Bronchial epithelial cell (primary cell): ENCODE measurements around the gene TMEM184C. TPM values are rescaled to one million over a fixed set of nuclear protein-coding genes. Genes with fewer than 3 reads are reported as not detected.

ENCODE experiments used
- DNase-seq: peaks from one replicate; pipeline ENCODE4 v3.0.0-alpha.2; 2010; ENCODE audit warnings: low read depth
- FAIRE-seq: peaks from 2 replicates; lab custom pipeline; 2011; peaks lifted over from hg19 to GRCh38; lab: Jason Lieb, UNC
- H3K27me3 ChIP-seq: 2 replicates; pipeline ENCODE4 v1.5.1; 2011; ENCODE audit warnings: low read length; ENCODE audit not compliant: control insufficient read depth, insufficient read depth
- H3K36me3 ChIP-seq: 2 replicates; pipeline ENCODE4 v1.5.1; 2011; ENCODE audit warnings: low read length; ENCODE audit not compliant: control insufficient read depth, insufficient read depth
- H3K4me3 ChIP-seq: 2 replicates; pipeline ENCODE4 v1.5.1; 2011; ENCODE audit warnings: mild to moderate bottlenecking, low read depth, low read length, control low read depth
- total RNA-seq: library from RNA; depleted of rRNA; stranded (reverse); fragments of >200 nt; gene quantifications from 2 replicates; pipeline ENCODE4 v1.2.1, GENCODE V29; 2014
- TF ChIP-seq, protein P1 (sequence below): IDR thresholded peaks from 2 replicates; pipeline ENCODE4 v1.5.1; 2011; ENCODE audit warnings: mild to moderate bottlenecking, moderate library complexity, low read length, control low read depth, inconsistent platforms; ENCODE audit not compliant: insufficient read depth, severe bottlenecking

Gene TMEM184C
- total RNA-seq, 1 donor from 2014 or later: 51.3 TPM

DNA sequence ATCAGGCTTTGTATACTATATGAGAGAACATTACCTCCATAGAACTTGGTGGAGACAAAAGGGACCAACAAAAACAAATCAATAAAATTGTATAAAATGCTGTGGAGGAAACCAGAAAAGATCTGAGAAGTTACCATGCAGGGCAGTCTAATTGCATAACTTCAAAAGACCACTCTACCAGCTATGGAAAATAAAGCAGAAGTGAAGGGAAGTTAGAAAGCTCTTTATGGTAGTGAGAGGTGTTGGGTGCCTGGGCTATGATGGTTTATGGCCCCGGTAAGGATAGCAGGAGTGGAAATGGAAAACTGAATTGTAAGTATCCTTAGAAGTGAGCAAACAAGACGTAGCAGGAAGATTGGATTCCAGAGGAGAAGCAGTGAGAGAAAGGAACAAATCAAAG, 3.1 kb downstream of the TMEM184C start:
- no peak for DNase-seq
- Histone ChIP-seq H3K36me3 (peaks cover 2% of the 10 kb centered on the region), H3K27me3 (no peaks in the 10 kb centered on the region), H3K4me3 (no peak overlapping the region)
- TF ChIP-seq, protein P1, sequence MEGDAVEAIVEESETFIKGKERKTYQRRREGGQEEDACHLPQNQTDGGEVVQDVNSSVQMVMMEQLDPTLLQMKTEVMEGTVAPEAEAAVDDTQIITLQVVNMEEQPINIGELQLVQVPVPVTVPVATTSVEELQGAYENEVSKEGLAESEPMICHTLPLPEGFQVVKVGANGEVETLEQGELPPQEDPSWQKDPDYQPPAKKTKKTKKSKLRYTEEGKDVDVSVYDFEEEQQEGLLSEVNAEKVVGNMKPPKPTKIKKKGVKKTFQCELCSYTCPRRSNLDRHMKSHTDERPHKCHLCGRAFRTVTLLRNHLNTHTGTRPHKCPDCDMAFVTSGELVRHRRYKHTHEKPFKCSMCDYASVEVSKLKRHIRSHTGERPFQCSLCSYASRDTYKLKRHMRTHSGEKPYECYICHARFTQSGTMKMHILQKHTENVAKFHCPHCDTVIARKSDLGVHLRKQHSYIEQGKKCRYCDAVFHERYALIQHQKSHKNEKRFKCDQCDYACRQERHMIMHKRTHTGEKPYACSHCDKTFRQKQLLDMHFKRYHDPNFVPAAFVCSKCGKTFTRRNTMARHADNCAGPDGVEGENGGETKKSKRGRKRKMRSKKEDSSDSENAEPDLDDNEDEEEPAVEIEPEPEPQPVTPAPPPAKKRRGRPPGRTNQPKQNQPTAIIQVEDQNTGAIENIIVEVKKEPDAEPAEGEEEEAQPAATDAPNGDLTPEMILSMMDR: no peak
- FAIRE-seq: no peak

DNA sequence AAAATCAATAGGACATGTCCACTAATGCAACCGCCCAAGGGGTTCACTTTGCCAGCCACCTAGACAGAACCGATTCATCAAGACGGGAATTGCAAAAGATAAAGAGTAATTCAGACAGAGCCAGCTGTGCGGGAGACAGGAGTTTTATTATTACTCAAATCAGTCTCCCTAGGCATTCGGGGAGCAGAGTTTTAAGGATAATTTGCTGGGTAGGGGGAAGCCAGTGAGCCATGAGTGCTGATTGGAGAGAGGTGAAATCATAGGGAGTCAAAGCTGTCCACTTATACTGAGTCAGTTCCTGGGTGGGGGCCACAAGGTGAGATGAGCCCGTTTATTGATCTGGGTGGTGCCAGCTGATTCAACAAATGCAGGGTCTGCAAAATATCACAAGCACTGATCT, 8.5 kb downstream of the TMEM184C start:
- DNase-seq (no peak), FAIRE-seq (no peak)
- Histone ChIP-seq H3K4me3 (no peak overlapping the region), H3K27me3 (no peaks in the 10 kb centered on the region), H3K36me3 (peaks cover 3% of the 10 kb centered on the region)
- TF ChIP-seq, protein P1: no peak

DNA sequence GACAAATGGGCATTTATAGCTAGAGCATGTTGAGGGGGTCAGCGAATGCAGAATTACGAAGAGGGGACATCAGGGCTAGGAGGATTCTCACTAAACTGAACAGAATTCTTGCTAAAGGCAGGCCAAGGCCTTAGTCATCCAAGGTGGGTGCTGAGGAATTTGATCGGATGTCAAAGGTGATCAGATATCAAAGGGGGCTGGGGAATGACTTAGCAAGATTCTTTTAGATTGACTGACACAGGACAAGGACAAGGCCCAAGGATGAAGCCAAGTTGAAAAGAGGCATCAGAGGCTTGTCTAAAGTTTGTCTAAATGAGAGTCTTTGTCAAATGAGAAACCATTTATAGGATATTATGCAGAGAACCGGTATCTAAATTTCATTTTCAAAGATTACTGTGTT, 9.7 kb downstream of the TMEM184C start:
- FAIRE-seq (no peak), DNase-seq (no peak)
- H3K27me3 ChIP-seq: no peaks in the 10 kb centered on the region
- TF ChIP-seq, protein P1: no peak
- H3K4me3 ChIP-seq: no peak overlapping the region
- H3K36me3 ChIP-seq: peaks cover 3% of the 10 kb centered on the region

DNA sequence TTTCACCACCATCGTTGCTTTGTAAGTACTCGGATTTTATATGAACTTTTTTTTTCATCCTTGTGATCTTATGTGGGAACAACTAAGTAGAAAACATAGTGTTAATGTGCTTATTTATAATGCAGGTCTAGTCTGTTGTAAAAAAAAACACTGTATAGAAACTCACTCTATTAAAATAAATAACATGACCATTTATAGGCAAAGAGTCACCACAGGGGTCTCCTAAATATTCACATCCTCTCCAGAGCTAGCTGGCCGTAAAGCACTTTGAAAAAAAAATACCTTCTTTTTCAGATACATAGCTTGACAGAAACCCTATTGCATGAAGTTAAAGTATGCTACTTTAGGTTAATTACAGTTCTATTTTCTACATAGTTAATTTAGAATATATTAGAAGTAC, 11.2 kb downstream of the TMEM184C start:
- Histone ChIP-seq H3K27me3 (no peaks in the 10 kb centered on the region), H3K36me3 (peaks cover 4% of the 10 kb centered on the region), H3K4me3 (no peak overlapping the region)
- TF ChIP-seq, protein P1: no peak
- DNase-seq (no peak), FAIRE-seq (no peak)

DNA sequence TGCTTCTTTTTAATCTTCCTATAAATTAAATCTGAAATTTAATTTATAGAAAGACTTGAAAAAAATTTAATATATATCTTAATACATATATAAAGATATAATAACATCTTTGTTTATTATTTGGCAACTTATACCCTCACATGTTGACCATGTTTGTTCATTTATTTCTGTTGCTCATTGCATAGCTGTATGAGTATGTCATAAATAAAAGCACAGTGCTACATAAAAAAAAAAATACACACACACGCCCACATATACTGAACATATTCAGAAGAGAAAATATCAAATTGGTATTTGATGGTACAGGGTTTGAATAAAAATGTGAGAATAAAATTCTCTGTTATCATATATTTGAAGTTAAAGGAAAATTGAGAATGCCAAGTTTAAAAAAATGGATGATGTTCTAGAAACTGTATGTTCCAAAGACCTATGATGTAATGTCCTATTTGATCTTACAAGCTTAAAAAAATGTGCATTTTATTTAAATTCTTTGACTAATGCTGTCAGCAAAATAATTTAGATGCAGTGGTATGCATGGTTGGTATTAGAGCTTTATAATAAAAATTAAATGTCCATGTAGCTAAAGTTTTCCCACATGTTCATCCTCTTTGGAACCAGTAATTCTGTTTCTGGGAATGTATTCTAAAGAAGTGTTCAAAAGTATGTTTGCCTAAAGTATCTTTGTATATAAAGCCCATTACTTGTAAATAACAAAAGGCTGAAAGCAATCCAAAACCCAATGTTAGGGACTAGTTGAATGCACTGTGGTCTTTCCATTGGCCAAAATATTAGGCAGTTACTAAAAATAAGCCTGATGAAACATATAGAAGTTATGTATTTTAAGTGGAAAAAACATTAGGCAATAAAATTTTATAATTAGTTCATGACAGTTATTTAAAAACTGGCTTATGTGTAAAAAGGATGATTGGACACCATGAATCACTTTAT, 12.9 kb downstream of the TMEM184C start:
- TF ChIP-seq, protein P1: no peak
- DNase-seq (no peak), FAIRE-seq (no peak)
- H3K27me3 ChIP-seq: no peaks in the 10 kb centered on the region
- no peak overlapping the region for H3K4me3 ChIP-seq
- H3K36me3 ChIP-seq: peaks cover 5% of the 10 kb centered on the region
